DOHH2 (cell line): ENCODE results near the gene PAX2.

Source experiments
- EZH2phosphoT487 ChIP-seq: fragments of 200-600 bp; sonication (generic); IDR thresholded peaks from 2 replicates; pipeline ENCODE4 v1.6.1; 2017; ENCODE audit warnings: borderline replicate concordance, mild to moderate bottlenecking, antibody characterized with exemption, low read length, moderate library complexity, mixed read lengths
- TF ChIP-seq, protein P1 (sequence below): fragments of 200-600 bp; sonication (generic); IDR thresholded peaks from one replicate; pipeline ENCODE4 v1.5.1; 2014; ENCODE audit warnings: antibody characterized with exemption, mild to moderate bottlenecking, low read depth, low read length; ENCODE audit not compliant: poor library complexity, severe bottlenecking

- TF ChIP-seq, protein P1, sequence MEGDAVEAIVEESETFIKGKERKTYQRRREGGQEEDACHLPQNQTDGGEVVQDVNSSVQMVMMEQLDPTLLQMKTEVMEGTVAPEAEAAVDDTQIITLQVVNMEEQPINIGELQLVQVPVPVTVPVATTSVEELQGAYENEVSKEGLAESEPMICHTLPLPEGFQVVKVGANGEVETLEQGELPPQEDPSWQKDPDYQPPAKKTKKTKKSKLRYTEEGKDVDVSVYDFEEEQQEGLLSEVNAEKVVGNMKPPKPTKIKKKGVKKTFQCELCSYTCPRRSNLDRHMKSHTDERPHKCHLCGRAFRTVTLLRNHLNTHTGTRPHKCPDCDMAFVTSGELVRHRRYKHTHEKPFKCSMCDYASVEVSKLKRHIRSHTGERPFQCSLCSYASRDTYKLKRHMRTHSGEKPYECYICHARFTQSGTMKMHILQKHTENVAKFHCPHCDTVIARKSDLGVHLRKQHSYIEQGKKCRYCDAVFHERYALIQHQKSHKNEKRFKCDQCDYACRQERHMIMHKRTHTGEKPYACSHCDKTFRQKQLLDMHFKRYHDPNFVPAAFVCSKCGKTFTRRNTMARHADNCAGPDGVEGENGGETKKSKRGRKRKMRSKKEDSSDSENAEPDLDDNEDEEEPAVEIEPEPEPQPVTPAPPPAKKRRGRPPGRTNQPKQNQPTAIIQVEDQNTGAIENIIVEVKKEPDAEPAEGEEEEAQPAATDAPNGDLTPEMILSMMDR = no peak
- no peak for TF ChIP-seq EZH2phosphoT487
Measured at GRCh38 chr10:100802196-100802595, 56.8 kb downstream of the PAX2 start.
